Activated B cell treated with CpG ODN at 0.5 μM for 24 hours (primary cell): ENCODE measurements around the gene PIP5K1B. TPM values are rescaled to one million over a fixed set of nuclear protein-coding genes. Genes with fewer than 3 reads are reported as not detected.

ENCODE experiments used
- ATAC-seq: fragments of 200-7000 bp; cut with Tn5 transposase; one replicate; pipeline ENCODE4 v1.10.0; 2021; ENCODE audit warnings: low read depth, mild to moderate bottlenecking, moderate library complexity
- CTCF ChIA-PET: fragments of 350-600 bp; sonication (Branson Sonifier 250); formaldehyde crosslinking; loops from one replicate; lab custom pipeline; 2021; ENCODE audit warnings: antibody characterized with exemption; lab: Charles Lee
- POLR2A ChIA-PET: fragments of 350-600 bp; sonication (Branson Sonifier 250); formaldehyde crosslinking; loops from one replicate; lab custom pipeline; 2021; ENCODE audit warnings: antibody characterized with exemption; lab: Charles Lee
- DNase-seq: peaks from one replicate; pipeline ENCODE4 v3.0.0; 2022
- H3K27ac Mint-ChIP-seq: one replicate; pipeline ENCODE4 v1.8.0; 2020; ENCODE audit warnings: mixed read lengths
- H3K27me3 Mint-ChIP-seq: one replicate; pipeline ENCODE4 v1.8.0; 2021; ENCODE audit warnings: mixed read lengths
- H3K36me3 Mint-ChIP-seq: one replicate; pipeline ENCODE4 v1.8.0; 2021; ENCODE audit warnings: low read depth, mixed read lengths
- H3K4me1 Mint-ChIP-seq: one replicate; pipeline ENCODE4 v1.8.0; 2021; ENCODE audit warnings: mixed read lengths
- H3K4me3 Mint-ChIP-seq: one replicate; pipeline ENCODE4 v1.8.0; 2020; ENCODE audit warnings: mild to moderate bottlenecking, mixed read lengths
- H3K9me3 Mint-ChIP-seq: one replicate; pipeline ENCODE4 v1.8.0; 2020; ENCODE audit warnings: mixed read lengths
- CTCF ChIP-seq: fragments of 200-600 bp; IDR thresholded peaks from one replicate; pipeline ENCODE4 v1.8.0; 2022; ENCODE audit warnings: antibody characterized with exemption, mild to moderate bottlenecking
- intact Hi-C: fragments of 100-400 bp; cut with micrococcal nuclease; formaldehyde crosslinking; loops from one replicate; pipeline ENCODE4 v1.15.1; 2024
- total RNA-seq: library from RNA; stranded (reverse); gene quantifications from 2 replicates; pipeline ENCODE4 v1.2.3, GENCODE V29; 2022

PIP5K1B gene
- total RNA-seq, 1 donor from 2014 or later = 22.0 TPM

- peak; percentile 24 for DNase-seq
- H3K27ac Mint-ChIP-seq = no peak overlapping the region
These were observed 294.5 kb downstream of the PIP5K1B start for GRCh38 chr9:68999393-69000105.

GRCh38 chr9:69001921-69002320, 296.9 kb downstream of the PIP5K1B start:
- H3K27me3 Mint-ChIP-seq = no peaks in the 10 kb centered on the region
- no peak overlapping the region for H3K27ac Mint-ChIP-seq
- peaks cover 10% of the 10 kb centered on the region for H3K4me1 Mint-ChIP-seq
- H3K4me3 Mint-ChIP-seq = no peak overlapping the region
- ChIA-PET POLR2A (no interaction called here), CTCF (interaction anchor here (0.6 kb wide), 1 partner anchor 438 kb away, joined by 3 read pairs; no protein-coding TSS in a partner anchor)
- intact Hi-C loops = no loop called here
- H3K36me3 Mint-ChIP-seq = peaks cover 43% of the 10 kb centered on the region
- H3K9me3 Mint-ChIP-seq = no peaks in the 10 kb centered on the region
- ATAC-seq (no peak), DNase-seq (no peak)
- TF ChIP-seq CTCF = no peak

More at GRCh38 chr9:68999393-69000105, 294.5 kb downstream of the PIP5K1B start:
- peak; percentile 95 for ATAC-seq
- Mint-ChIP-seq H3K4me3 (no peak overlapping the region), H3K4me1 (peaks cover 20% of the 10 kb centered on the region), H3K27me3 (no peaks in the 10 kb centered on the region), H3K9me3 (no peaks in the 10 kb centered on the region), H3K36me3 (peaks cover 31% of the 10 kb centered on the region)
- ChIA-PET CTCF (interaction anchor here (0.6 to 1.4 kb wide), 22 partner anchors 16 to 439 kb away, joined by 3 to 14 read pairs (median 4); partner anchors contain the start of gene PIP5K1B), POLR2A (interaction anchor here (1.0 kb wide), 1 partner anchor 220 kb away, joined by 4 read pairs; a partner anchor contains a TSS)
- intact Hi-C loops = loop anchor here (1.0 to 2.0 kb wide), 4 partner anchors 154 to 415 kb away; no protein-coding TSS in a partner anchor
- peak; percentile 26 for TF ChIP-seq CTCF

- DNase-seq (no peak), ATAC-seq (no peak)
- H3K27me3 Mint-ChIP-seq = no peaks in the 10 kb centered on the region
- no peaks in the 10 kb centered on the region for H3K9me3 Mint-ChIP-seq
- peaks cover 50% of the 10 kb centered on the region for H3K36me3 Mint-ChIP-seq
- intact Hi-C loops = no loop called here
- TF ChIP-seq CTCF = no peak
- POLR2A ChIA-PET = no interaction called here
- peaks cover 10% of the 10 kb centered on the region for H3K4me1 Mint-ChIP-seq
- no peak overlapping the region for H3K4me3 Mint-ChIP-seq
- CTCF ChIA-PET = no interaction called here
- H3K27ac Mint-ChIP-seq = no peak overlapping the region
These were observed 298.0 kb downstream of the PIP5K1B start for GRCh38 chr9:69003051-69003450.

GRCh38 chr9:69004836-69005235, 299.8 kb downstream of the PIP5K1B start:
- Mint-ChIP-seq H3K27me3 (no peaks in the 10 kb centered on the region), H3K9me3 (no peaks in the 10 kb centered on the region), H3K27ac (no peak overlapping the region), H3K4me1 (no peaks in the 10 kb centered on the region), H3K4me3 (no peak overlapping the region), H3K36me3 (peaks cover 53% of the 10 kb centered on the region)
- DNase-seq (no peak), ATAC-seq (no peak)
- POLR2A ChIA-PET = no interaction called here
- CTCF ChIA-PET = no interaction called here
- no peak for TF ChIP-seq CTCF
- intact Hi-C loops = no loop called here

GRCh38 chr9:69009708-69010107, 304.7 kb downstream of the PIP5K1B start:
- ATAC-seq = no peak
- ChIA-PET POLR2A (no interaction called here), CTCF (no interaction called here)
- Mint-ChIP-seq H3K36me3 (peaks cover 29% of the 10 kb centered on the region), H3K27me3 (no peaks in the 10 kb centered on the region), H3K9me3 (no peaks in the 10 kb centered on the region), H3K27ac (no peak overlapping the region), H3K4me1 (peaks cover 15% of the 10 kb centered on the region), H3K4me3 (no peak overlapping the region)
- intact Hi-C loops = no loop called here
- no peak for TF ChIP-seq CTCF
- no peak for DNase-seq
